ENCODE measurements around the gene NDUFA11. TPM values are rescaled to one million over a fixed set of nuclear protein-coding genes. Genes with fewer than 3 reads are reported as not detected.

The NDUFA11 gene
- total and polyA plus RNA-seq, 2 of the 4 experiments (the other 2 are of a cell fraction) = 375 to 1,276 TPM

DNA sequence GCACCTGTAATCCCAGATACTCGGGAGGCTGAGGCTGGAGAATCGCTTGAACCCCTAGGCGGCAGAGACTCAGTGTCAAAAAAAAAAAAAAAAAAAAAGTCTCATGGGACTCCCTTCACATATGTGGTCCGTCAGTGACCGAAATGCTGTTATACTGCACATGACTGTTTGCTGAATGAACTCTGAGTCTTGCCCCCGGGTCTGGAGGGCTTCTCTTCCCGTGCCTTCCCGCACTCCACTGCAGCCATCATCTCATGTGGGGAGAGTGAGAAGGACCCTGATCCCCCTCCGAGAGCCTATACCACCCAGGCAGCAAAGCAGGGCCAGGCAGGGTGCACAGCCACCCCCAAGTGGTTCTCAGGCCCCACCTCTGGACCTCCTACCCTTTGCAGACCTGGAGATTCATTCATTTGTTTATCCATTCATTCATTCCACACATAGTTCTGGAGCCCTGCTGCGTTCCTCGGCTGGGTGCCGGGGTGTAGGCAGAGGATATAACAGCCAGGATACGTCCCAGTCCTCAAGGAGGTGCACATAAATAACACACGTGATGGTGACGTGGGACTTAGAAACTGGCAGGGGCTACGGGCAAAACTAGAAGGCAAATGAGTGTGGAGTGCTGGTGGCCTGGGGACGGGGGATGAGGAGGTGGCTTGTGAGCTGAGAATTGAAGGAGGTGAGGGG is 14.2 kb downstream of the NDUFA11 start:
- intact Hi-C loops (cut with micrococcal nuclease) = no loop called here
- 0 out of 2 replicates have a peak, but pooled peaks have one; percentile 9 for TF ChIP-seq MAZ (IDR thresholded peaks at IDR 0.05; ENCODE audit: borderline replicate concordance, low read depth, low read length)
- TF ChIP-seq RFX5 (IDR thresholded peaks at IDR 0.05; ENCODE audit: low read depth, low read length) = no peak
- TF ChIP-seq RCOR1 (IDR thresholded peaks at IDR 0.05; ENCODE audit: insufficient replicate concordance, low read length) = no peak
- TF ChIP-seq, protein P1, sequence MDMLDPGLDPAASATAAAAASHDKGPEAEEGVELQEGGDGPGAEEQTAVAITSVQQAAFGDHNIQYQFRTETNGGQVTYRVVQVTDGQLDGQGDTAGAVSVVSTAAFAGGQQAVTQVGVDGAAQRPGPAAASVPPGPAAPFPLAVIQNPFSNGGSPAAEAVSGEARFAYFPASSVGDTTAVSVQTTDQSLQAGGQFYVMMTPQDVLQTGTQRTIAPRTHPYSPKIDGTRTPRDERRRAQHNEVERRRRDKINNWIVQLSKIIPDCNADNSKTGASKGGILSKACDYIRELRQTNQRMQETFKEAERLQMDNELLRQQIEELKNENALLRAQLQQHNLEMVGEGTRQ (IDR thresholded peaks at IDR 0.05; ENCODE audit: low read depth, low read length) = peak; percentile 78
- TF ChIP-seq BHLHE40 (IDR thresholded peaks at IDR 0.05; ENCODE audit: low read depth, low read length) = peak; percentile 81
- ChIA-PET CTCF (interaction anchor here (4.6 kb wide), 1 partner anchor 85 kb away, joined by 37 read pairs; the partner anchor contains the start of gene NRTN), POLR2A (ENCODE audit: unreplicated experiment) (no interaction called here)
- Histone ChIP-seq H3K9me1 (ENCODE audit: insufficient read depth, low read length) (0 out of 2 replicates have a peak, but pooled peaks cover 3% of the 10 kb centered on the region), H2BK20ac (ENCODE audit: low read depth, low read length) (peak overlapping the region; percentile 95), H4K8ac (ENCODE audit: low read depth in 2 of 2, low read length in 2 of 2) (peak overlapping the region; percentile 28 to 93; a peak in 3 of 4 replicates), H3K27me3 (ENCODE audit: control insufficient read depth, insufficient read depth, low read length) (no peaks in the 10 kb centered on the region), H4K91ac (ENCODE audit: insufficient read depth, low read depth, low read length) (peak overlapping the region; percentile 90), H3K4me1 (ENCODE audit: control insufficient read depth, insufficient read depth, low read length) (peaks cover 19% of the 10 kb centered on the region), H3K9me3 (ENCODE audit: control insufficient read depth, insufficient read depth, low read length) (no peaks in the 10 kb centered on the region), H3K27ac (ENCODE audit: insufficient read depth, low read length) (peak overlapping the region; percentile 67), H2BK5ac (ENCODE audit: low read depth, low read length, poor library complexity, severe bottlenecking) (peak overlapping the region; percentile 47), H2BK120ac (ENCODE audit: low read depth, low read length) (peak overlapping the region; percentile 97), H2AK5ac (ENCODE audit: low read depth, low read length) (peak overlapping the region; percentile 82), H3K18ac (ENCODE audit: low read depth, low read length) (peak overlapping the region; percentile 81), H3K14ac (replicated peaks; ENCODE audit: low read depth, low read length) (peak overlapping the region; percentile 90), H3K56ac (ENCODE audit: extremely low read depth, insufficient read depth, low read length) (no peak overlapping the region; the same call in 1 of the 2 replicates), H2AK9ac (replicated peaks; ENCODE audit: low read depth, low read length, poor library complexity) (peak overlapping the region; percentile 85), H4K5ac (ENCODE audit: low read depth, low read length) (peak overlapping the region; percentile 26), H3K9ac (ENCODE audit: low read depth, low read length) (peak overlapping the region; percentile 29; the same call in 1 of the 2 replicates), H3K4ac (ENCODE audit: low read depth, low read length) (peak overlapping the region; percentile 93), H3K23ac (ENCODE audit: low read depth, low read length) (peak overlapping the region; percentile 60; the same call in 1 of the 2 replicates), H2BK15ac (ENCODE audit: low read depth, low read length) (peak overlapping the region; percentile 83; the same call in 2 of the 3 replicates), H3K79me1 (ENCODE audit: low read depth in 1 of 2, low read length in 2 of 2) (no peaks in the 10 kb centered on the region), H2AFZ (replicated peaks; ENCODE audit: low read length, poor library complexity) (peak overlapping the region; percentile 87), H4K20me1 (ENCODE audit: insufficient read depth, low read length) (no peaks in the 10 kb centered on the region), H3K36me3 (ENCODE audit: control insufficient read depth, insufficient read depth, low read length) (peaks cover 2% of the 10 kb centered on the region; the same call in 1 of the 2 replicates), H3K4me2 (ENCODE audit: low read depth, low read length) (peak overlapping the region; percentile 48), H3K4me3 (ENCODE audit: insufficient read depth, low read depth, low read length) (no peak overlapping the region)
- no TSS peak for BruUV-seq (replicated peaks)
- dilution Hi-C loops (cut with HindIII; ENCODE audit: low sequenced_read_pairs, unreplicated experiment) = no loop called here
- WGBS, 2 experiments (ENCODE audit: extremely low coverage in 2 of 2, insufficient read length in 1 of 2) = 19% methylated on average over 7 of the region's 17 CpGs; no CpG with 5 or more reads in 1 of the 2 experiments
- peak; percentile 65 for ATAC-seq (ENCODE audit: low read depth)
- DNase-seq = peak; percentile 70
- in situ Hi-C loops (cut with MboI; ENCODE audit: low sequenced_read_pairs) = no loop called here
